ENCODE data around the gene APBA3.
"Not testable (repeated sequence)": the region's sequence is repeated elsewhere in the genome, so short reads cannot be mapped to it uniquely, and the experiment has no call there.

APBA3 gene

GRCh38 chr19:3770136-3770999, 8.9 kb upstream of the APBA3 start:
- no peak for DNase-seq (ENCODE audit: low spot score)

- no peak for DNase-seq (ENCODE audit: low spot score)
Observed at GRCh38 chr19:3769494-3769893, 8.0 kb upstream of the APBA3 start.

- no peak for DNase-seq (ENCODE audit: low spot score)
Observed at GRCh38 chr19:3768748-3769099, 7.2 kb upstream of the APBA3 start.

- no peak for DNase-seq (ENCODE audit: low spot score)
Observed at GRCh38 chr19:3768015-3768747, 6.7 kb upstream of the APBA3 start.

- DNase-seq (ENCODE audit: low spot score), result no peak
Observed at GRCh38 chr19:3767050-3767449, 5.6 kb upstream of the APBA3 start.

GRCh38 chr19:3766520-3766919, 5.0 kb upstream of the APBA3 start:
- no peak for DNase-seq (ENCODE audit: low spot score)

GRCh38 chr19:3765757-3766156, 4.3 kb upstream of the APBA3 start:
- DNase-seq (ENCODE audit: low spot score), result not testable (repeated sequence)

- DNase-seq (ENCODE audit: low spot score), result no peak
Observed at GRCh38 chr19:3765121-3765520, 3.6 kb upstream of the APBA3 start.

GRCh38 chr19:3762501-3763459, 1.3 kb upstream of the APBA3 start, which contains the start of gene MRPL54:
Gene MRPL54 (plus strand): TSS chr19:3762682. CDS start chr19:3762701, 19 bp downstream.
- peak; percentile 99 for DNase-seq (ENCODE audit: low spot score)

GRCh38 chr19:3762130-3762473, 610 bp upstream of the APBA3 start:
- no peak for DNase-seq (ENCODE audit: low spot score)

- DNase-seq (ENCODE audit: low spot score), result peak; percentile 23
Observed at GRCh38 chr19:3760871-3761361, 576 bp downstream of the APBA3 start.

GRCh38 chr19:3759482-3760254, 1.8 kb downstream of the APBA3 start:
- DNase-seq (ENCODE audit: low spot score), result no peak

- not testable (repeated sequence) for DNase-seq (ENCODE audit: low spot score)
Observed at GRCh38 chr19:3758297-3758696, 3.2 kb downstream of the APBA3 start.

- not testable (repeated sequence) for DNase-seq (ENCODE audit: low spot score)
Observed at GRCh38 chr19:3757705-3758104, 3.8 kb downstream of the APBA3 start.

GRCh38 chr19:3753631-3754410, 7.7 kb downstream of the APBA3 start:
- DNase-seq (ENCODE audit: low spot score), result no peak

GRCh38 chr19:3752492-3752891, 9.0 kb downstream of the APBA3 start:
- no peak for DNase-seq (ENCODE audit: low spot score)

- no peak for DNase-seq (ENCODE audit: low spot score)
Observed at GRCh38 chr19:3751236-3751635, 10.3 kb downstream of the APBA3 start.

- no peak for DNase-seq (ENCODE audit: low spot score)
Observed at GRCh38 chr19:3750211-3750610, 11.3 kb downstream of the APBA3 start.

- DNase-seq (ENCODE audit: low spot score), result no peak
Observed at GRCh38 chr19:3748965-3749364, 12.5 kb downstream of the APBA3 start.

- DNase-seq (ENCODE audit: low spot score), result no peak
Observed at GRCh38 chr19:3746371-3747056, 15.0 kb downstream of the APBA3 start.

Measured in CD4-positive, alpha-beta T cell treated with Interleukin-15 for 4 hours (primary cell).